ENCODE data around the gene KIRREL3. TPM values are rescaled to one million over a fixed set of nuclear protein-coding genes. Genes with fewer than 3 reads are reported as not detected.

Gene KIRREL3
- total and polyA plus RNA-seq, 2 experiments from 2014 or later = 16.1 to 35.6 TPM

DNA sequence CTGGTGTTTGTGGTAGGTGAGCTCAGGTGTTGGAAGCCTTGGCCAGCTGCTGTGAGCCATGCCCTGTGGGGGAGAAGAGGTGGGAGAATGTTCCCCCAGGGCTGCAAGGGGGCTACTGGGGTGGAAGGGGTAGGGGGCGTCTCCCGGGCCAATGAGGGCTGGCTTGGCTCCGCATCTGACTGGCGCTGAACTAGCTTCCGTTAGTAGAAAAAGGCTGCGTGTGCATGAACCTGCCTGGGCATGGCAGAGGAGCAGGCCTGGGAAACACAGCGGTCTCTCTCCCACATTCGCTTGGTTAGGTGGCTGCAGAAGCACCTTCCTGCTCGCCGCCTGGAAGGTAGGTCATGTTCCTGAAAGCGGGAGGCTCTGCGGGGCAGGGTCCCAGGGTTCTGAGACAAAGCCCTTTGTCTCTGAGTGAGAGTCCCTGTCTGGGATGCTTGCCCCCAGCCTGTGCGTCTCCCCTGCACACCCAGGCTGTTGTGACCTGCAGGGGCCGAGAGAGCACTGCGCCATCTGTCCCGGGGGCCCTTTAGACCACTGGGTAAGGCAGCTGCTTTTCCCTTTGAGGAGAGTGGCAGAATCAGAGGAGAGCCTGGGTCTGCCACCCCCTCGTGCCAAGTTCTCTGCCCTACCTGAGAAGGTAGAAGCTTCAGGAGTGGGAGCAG is 466.3 kb downstream of the KIRREL3 start:
- no peaks in the 10 kb centered on the region for H3K79me2 ChIP-seq (ENCODE audit: insufficient read depth)
- no peaks in the 10 kb centered on the region for H3F3A ChIP-seq (ENCODE audit: insufficient read depth)
- DNase-seq = no peak
- H2AFZ ChIP-seq = no peak overlapping the region
- no peak overlapping the region for H3K4me2 ChIP-seq (ENCODE audit: unreplicated experiment)
- no peaks in the 10 kb centered on the region for H3K9me3 ChIP-seq (ENCODE audit: low read depth)
- WGBS, 2 experiments (ENCODE audit: low coverage in 1 of 2, low lambda C conversion rate in 2 of 2, missing lambda C conversion rate in 2 of 2) = 84 to 86% methylated on average over 13 to 17 of the region's 17 CpGs
- no peak overlapping the region for H3K9ac ChIP-seq
- no peak overlapping the region for H3K27ac ChIP-seq
- in situ Hi-C loops (cut with MboI) = no loop called here
- H3K4me1 ChIP-seq (ENCODE audit: insufficient read depth) = no peaks in the 10 kb centered on the region
- H4K20me1 ChIP-seq (ENCODE audit: insufficient read depth) = no peaks in the 10 kb centered on the region
- TF ChIP-seq EZH2phosphoT487 (IDR thresholded peaks at IDR 0.05; ENCODE audit: insufficient read depth, low read depth) (no peak), EZH2 (IDR thresholded peaks at IDR 0.05; ENCODE audit: insufficient read depth, poor library complexity, severe bottlenecking) (no peak)
- no peaks in the 10 kb centered on the region for H3K9me2 ChIP-seq (ENCODE audit: insufficient read depth)
- H3K27me3 ChIP-seq (replicated peaks; ENCODE audit: insufficient read depth) = no peaks in the 10 kb centered on the region
- H3K4me3 ChIP-seq = no peak overlapping the region
- H3K36me3 ChIP-seq (ENCODE audit: low read depth) = no peaks in the 10 kb centered on the region

DNA sequence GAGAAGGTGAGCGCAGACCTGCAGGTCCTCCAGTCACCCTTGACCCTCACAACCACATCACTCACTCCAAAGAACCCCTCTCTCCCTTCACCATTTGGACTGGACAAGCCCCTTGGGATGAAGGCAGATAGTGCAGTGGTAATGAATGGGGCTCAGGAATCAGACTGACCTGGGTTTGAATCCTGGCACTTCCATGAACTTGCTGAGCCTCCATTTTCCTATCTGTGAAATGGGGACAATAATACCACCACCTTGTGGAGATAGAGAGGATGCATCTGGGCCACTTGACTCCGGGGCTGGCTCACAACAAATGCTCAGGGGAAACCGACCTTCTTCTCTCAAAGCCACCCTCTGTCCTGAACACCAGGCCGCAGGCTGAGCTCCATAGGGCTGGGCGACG is 467.0 kb downstream of the KIRREL3 start:
- TF ChIP-seq EZH2phosphoT487 (IDR thresholded peaks at IDR 0.05; ENCODE audit: insufficient read depth, low read depth) = no peak
- no peak for TF ChIP-seq EZH2 (IDR thresholded peaks at IDR 0.05; ENCODE audit: insufficient read depth, poor library complexity, severe bottlenecking)
- Histone ChIP-seq H3F3A (ENCODE audit: insufficient read depth) (no peaks in the 10 kb centered on the region), H3K79me2 (ENCODE audit: insufficient read depth) (no peaks in the 10 kb centered on the region), H3K4me1 (ENCODE audit: insufficient read depth) (no peaks in the 10 kb centered on the region), H4K20me1 (ENCODE audit: insufficient read depth) (no peaks in the 10 kb centered on the region), H2AFZ (no peak overlapping the region), H3K9me2 (ENCODE audit: insufficient read depth) (no peaks in the 10 kb centered on the region), H3K9ac (no peak overlapping the region), H3K9me3 (ENCODE audit: low read depth) (no peaks in the 10 kb centered on the region), H3K4me3 (no peak overlapping the region), H3K36me3 (ENCODE audit: low read depth) (no peaks in the 10 kb centered on the region), H3K27me3 (replicated peaks; ENCODE audit: insufficient read depth) (no peaks in the 10 kb centered on the region), H3K4me2 (ENCODE audit: unreplicated experiment) (no peak overlapping the region), H3K27ac (no peak overlapping the region)
- in situ Hi-C loops (cut with MboI) = no loop called here
- DNase-seq = no peak
- WGBS, 2 experiments (ENCODE audit: low coverage in 1 of 2, low lambda C conversion rate in 2 of 2, missing lambda C conversion rate in 2 of 2) = 90 to 91% methylated on average over 6 of the region's 6 CpGs

- Histone ChIP-seq H3K36me3 (ENCODE audit: low read depth) (no peaks in the 10 kb centered on the region), H2AFZ (no peak overlapping the region), H4K20me1 (ENCODE audit: insufficient read depth) (no peaks in the 10 kb centered on the region), H3K4me2 (ENCODE audit: unreplicated experiment) (no peak overlapping the region), H3K4me3 (no peak overlapping the region), H3F3A (ENCODE audit: insufficient read depth) (no peaks in the 10 kb centered on the region), H3K27ac (no peak overlapping the region), H3K9me3 (ENCODE audit: low read depth) (no peaks in the 10 kb centered on the region), H3K27me3 (replicated peaks; ENCODE audit: insufficient read depth) (no peaks in the 10 kb centered on the region), H3K9me2 (ENCODE audit: insufficient read depth) (no peaks in the 10 kb centered on the region), H3K9ac (no peak overlapping the region), H3K4me1 (ENCODE audit: insufficient read depth) (no peaks in the 10 kb centered on the region), H3K79me2 (ENCODE audit: insufficient read depth) (no peaks in the 10 kb centered on the region)
- in situ Hi-C loops (cut with MboI) = no loop called here
- WGBS, 2 experiments (ENCODE audit: low coverage in 1 of 2, low lambda C conversion rate in 2 of 2, missing lambda C conversion rate in 2 of 2) = 92% methylated on average over 8 of the region's 8 CpGs
- TF ChIP-seq EZH2phosphoT487 (IDR thresholded peaks at IDR 0.05; ENCODE audit: insufficient read depth, low read depth) (no peak), EZH2 (IDR thresholded peaks at IDR 0.05; ENCODE audit: insufficient read depth, poor library complexity, severe bottlenecking) (no peak)
- no peak for DNase-seq
Measured at GRCh38 chr11:126530416-126530815, 470.2 kb downstream of the KIRREL3 start.

DNA sequence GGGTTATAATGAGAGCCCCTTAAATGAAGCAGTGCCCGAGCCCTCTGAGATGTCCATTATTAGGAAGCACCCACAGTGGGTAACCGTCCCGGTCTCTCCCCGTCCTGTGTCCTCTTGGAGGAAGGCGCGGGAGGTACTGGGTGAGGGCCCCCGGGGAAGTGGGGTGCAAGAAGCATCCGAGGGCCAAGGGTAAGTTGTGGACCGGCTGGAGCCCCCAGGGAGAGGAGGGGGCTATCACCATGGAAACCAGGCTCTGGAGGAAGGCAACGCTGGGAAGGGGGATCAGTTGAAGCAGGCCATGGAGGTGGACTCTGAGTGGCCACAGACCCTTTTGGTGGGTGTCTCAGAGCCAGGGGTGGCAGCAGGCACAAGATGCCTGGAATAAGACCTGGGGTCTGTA is 471.5 kb downstream of the KIRREL3 start:
- Histone ChIP-seq H4K20me1 (ENCODE audit: insufficient read depth) (no peaks in the 10 kb centered on the region), H3K4me3 (no peak overlapping the region), H3F3A (ENCODE audit: insufficient read depth) (no peaks in the 10 kb centered on the region), H3K27me3 (replicated peaks; ENCODE audit: insufficient read depth) (no peaks in the 10 kb centered on the region), H3K4me2 (ENCODE audit: unreplicated experiment) (no peak overlapping the region), H3K79me2 (ENCODE audit: insufficient read depth) (no peaks in the 10 kb centered on the region), H3K9me3 (ENCODE audit: low read depth) (no peaks in the 10 kb centered on the region), H2AFZ (no peak overlapping the region), H3K9ac (no peak overlapping the region), H3K9me2 (ENCODE audit: insufficient read depth) (no peaks in the 10 kb centered on the region), H3K4me1 (ENCODE audit: insufficient read depth) (no peaks in the 10 kb centered on the region), H3K36me3 (ENCODE audit: low read depth) (no peaks in the 10 kb centered on the region), H3K27ac (no peak overlapping the region)
- no peak for DNase-seq
- in situ Hi-C loops (cut with MboI) = no loop called here
- WGBS, 2 experiments (ENCODE audit: low coverage in 1 of 2, low lambda C conversion rate in 2 of 2, missing lambda C conversion rate in 2 of 2) = 58 to 62% methylated on average over 8 to 10 of the region's 10 CpGs
- TF ChIP-seq EZH2 (IDR thresholded peaks at IDR 0.05; ENCODE audit: insufficient read depth, poor library complexity, severe bottlenecking) = no peak
- no peak for TF ChIP-seq EZH2phosphoT487 (IDR thresholded peaks at IDR 0.05; ENCODE audit: insufficient read depth, low read depth)
